Suprapubic skin (tissue), 4 donors: ENCODE results near the gene ZBTB22. TPM values are rescaled to one million over a fixed set of nuclear protein-coding genes. Genes with fewer than 3 reads are reported as not detected.

ENCODE experiments used
- DNase-seq, 2 donors: peaks; one replicate each; pipeline ENCODE4 v3.0.0-alpha.2; 2019; ENCODE audit warnings: low spot score in 2 of 2
- H3K27ac ChIP-seq: fragments of 200-600 bp; sonication (generic); one replicate; pipeline ENCODE4 v1.5.1; 2019
- H3K27me3 ChIP-seq: fragments of 200-600 bp; sonication (generic); one replicate; pipeline ENCODE4 v1.5.1; 2019
- H3K36me3 ChIP-seq: fragments of 200-600 bp; sonication (generic); one replicate; pipeline ENCODE4 v1.5.1; 2019
- H3K4me1 ChIP-seq: fragments of 200-600 bp; sonication (generic); one replicate; pipeline ENCODE4 v1.5.1; 2019
- H3K4me3 ChIP-seq: fragments of 200-600 bp; sonication (generic); one replicate; pipeline ENCODE4 v1.5.1; 2019; ENCODE audit warnings: mild to moderate bottlenecking
- H3K9me3 ChIP-seq: fragments of 200-600 bp; sonication (generic); one replicate; pipeline ENCODE4 v1.5.1; 2019
- EP300 ChIP-seq: sonication (generic); formaldehyde crosslinking; IDR thresholded peaks from one replicate; pipeline ENCODE4 v1.6.1; 2017; ENCODE audit warnings: antibody characterized with exemption
- POLR2A ChIP-seq, 2 donors: fragments of 450-650 bp; IDR thresholded peaks; one replicate each; pipeline ENCODE4 v1.6.1; 2017; ENCODE audit warnings: antibody characterized with exemption in 2 of 2, mild to moderate bottlenecking in 2 of 2, moderate library complexity in 2 of 2
- POLR2AphosphoS5 ChIP-seq, 3 donors: sonication (generic); formaldehyde crosslinking; IDR thresholded peaks; one replicate each; pipeline ENCODE4 v1.6.1; 2017; ENCODE audit warnings: antibody characterized with exemption in 3 of 3
- WGBS: methylation state at CpG from one replicate; pipeline ENCODE4 v1.1.5; 2018; 5-methylcytosine and 5-hydroxymethylcytosine counted together
- total RNA-seq, 4 donors: library from RNA; depleted of rRNA; stranded (reverse); fragments of >200 nt; gene quantifications; one replicate each; pipeline ENCODE4 v1.1.0, GENCODE V29; 2016
- TF ChIP-seq, protein P1 (sequence below), 2 donors: fragments of 200-600 bp in 1 of 2; fragments of 450-650 bp in 1 of 2; sonication (generic) in 1 of 2; IDR thresholded peaks; one replicate each; pipeline ENCODE4 v1.5.1; 2016 to 2019; ENCODE audit warnings: antibody characterized with exemption in 2 of 2, mild to moderate bottlenecking in 1 of 2, moderate library complexity in 1 of 2

The ZBTB22 gene
- total RNA-seq, 4 donors from 2014 or later: 32.1 to 36.8 (median 33.4) TPM

DNA sequence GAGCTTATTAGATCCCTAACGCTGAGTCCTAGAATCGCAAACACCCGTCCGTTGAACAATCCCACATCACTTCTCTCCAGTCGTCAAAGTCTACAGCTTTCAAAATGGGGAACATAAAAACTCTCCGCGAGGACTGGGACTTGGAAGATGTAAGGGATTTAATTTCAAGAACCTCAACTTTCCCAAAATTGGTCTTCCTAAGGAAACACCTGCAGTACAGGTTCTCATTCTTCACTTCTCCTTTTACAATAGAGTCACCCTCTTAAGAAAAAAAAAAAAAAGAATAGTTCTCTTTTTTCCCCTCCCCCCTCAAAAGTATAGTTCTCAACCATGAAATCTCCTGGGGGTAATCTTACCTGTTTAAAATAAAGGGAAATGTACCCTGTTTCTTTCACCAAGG, 6.6 kb upstream of the ZBTB22 start:
- peaks cover 18% of the 10 kb centered on the region for H3K36me3 ChIP-seq
- TF ChIP-seq EP300: no peak
- TF ChIP-seq, protein P1, sequence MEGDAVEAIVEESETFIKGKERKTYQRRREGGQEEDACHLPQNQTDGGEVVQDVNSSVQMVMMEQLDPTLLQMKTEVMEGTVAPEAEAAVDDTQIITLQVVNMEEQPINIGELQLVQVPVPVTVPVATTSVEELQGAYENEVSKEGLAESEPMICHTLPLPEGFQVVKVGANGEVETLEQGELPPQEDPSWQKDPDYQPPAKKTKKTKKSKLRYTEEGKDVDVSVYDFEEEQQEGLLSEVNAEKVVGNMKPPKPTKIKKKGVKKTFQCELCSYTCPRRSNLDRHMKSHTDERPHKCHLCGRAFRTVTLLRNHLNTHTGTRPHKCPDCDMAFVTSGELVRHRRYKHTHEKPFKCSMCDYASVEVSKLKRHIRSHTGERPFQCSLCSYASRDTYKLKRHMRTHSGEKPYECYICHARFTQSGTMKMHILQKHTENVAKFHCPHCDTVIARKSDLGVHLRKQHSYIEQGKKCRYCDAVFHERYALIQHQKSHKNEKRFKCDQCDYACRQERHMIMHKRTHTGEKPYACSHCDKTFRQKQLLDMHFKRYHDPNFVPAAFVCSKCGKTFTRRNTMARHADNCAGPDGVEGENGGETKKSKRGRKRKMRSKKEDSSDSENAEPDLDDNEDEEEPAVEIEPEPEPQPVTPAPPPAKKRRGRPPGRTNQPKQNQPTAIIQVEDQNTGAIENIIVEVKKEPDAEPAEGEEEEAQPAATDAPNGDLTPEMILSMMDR (IDR thresholded peaks at IDR 0.05): no peak
- no peak for TF ChIP-seq POLR2A (IDR thresholded peaks at IDR 0.05)
- no peak for TF ChIP-seq POLR2AphosphoS5 (IDR thresholded peaks at IDR 0.05)
- H3K27ac ChIP-seq: no peak overlapping the region
- H3K4me3 ChIP-seq: peak overlapping the region; percentile 69
- peaks cover 42% of the 10 kb centered on the region for H3K4me1 ChIP-seq
- H3K27me3 ChIP-seq: no peaks in the 10 kb centered on the region
- H3K9me3 ChIP-seq: no peaks in the 10 kb centered on the region
- DNase-seq: no peak
- 31% methylated on average over 7 of the region's 7 CpGs for WGBS

DNA sequence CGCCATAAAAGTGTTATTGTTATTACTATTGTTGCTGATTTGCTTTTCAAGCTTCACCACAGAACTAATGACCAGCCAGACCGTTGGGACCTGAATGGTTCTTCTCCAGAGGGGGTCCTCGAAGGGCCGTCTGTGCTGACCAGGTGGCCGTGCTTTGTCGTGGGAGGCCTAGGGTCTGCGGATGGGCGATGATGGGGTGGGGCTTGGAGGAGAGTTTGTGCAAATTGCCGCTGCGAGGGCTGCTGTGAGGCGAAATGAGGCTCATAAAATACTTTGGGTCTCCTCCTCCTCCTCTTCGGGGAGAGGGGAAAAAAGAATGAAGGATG, 6.0 kb upstream of the ZBTB22 start:
- Histone ChIP-seq H3K27ac (peak overlapping the region; percentile 83), H3K27me3 (no peaks in the 10 kb centered on the region), H3K4me1 (peaks cover 48% of the 10 kb centered on the region), H3K4me3 (peak overlapping the region; percentile 69), H3K9me3 (no peaks in the 10 kb centered on the region), H3K36me3 (peaks cover 22% of the 10 kb centered on the region)
- TF ChIP-seq EP300: no peak
- TF ChIP-seq, protein P1 (IDR thresholded peaks at IDR 0.05): no peak
- no peak for TF ChIP-seq POLR2AphosphoS5 (IDR thresholded peaks at IDR 0.05)
- TF ChIP-seq POLR2A (IDR thresholded peaks at IDR 0.05): no peak
- under 1% methylated on average over 11 of the region's 12 CpGs for WGBS
- peak in 1 of 2 donors; percentile 76 for DNase-seq

DNA sequence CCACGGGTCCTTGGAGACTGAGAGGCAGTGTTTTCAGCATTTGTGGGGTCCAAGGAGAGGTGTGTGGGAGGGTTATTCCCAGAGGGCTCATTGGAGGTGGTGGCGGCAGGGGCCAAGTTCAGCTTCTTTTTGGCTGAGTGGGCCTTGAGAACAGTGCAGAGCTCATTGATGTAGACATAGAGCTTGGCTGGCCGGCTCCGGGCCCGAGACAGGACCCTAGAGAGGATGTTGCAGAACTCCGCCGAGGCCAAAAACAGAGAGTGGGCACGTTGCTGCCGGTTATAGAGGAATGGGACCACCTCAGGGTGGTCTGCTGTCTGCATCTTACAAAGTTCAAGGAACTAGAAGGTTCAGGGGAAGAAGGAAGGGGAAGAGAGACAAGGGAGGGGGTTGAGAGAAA, 3.7 kb upstream of the ZBTB22 start:
- H3K27ac ChIP-seq: no peak overlapping the region
- no peaks in the 10 kb centered on the region for H3K9me3 ChIP-seq
- peak overlapping the region; percentile 69 for H3K4me3 ChIP-seq
- WGBS: 73% methylated on average over 8 of the region's 9 CpGs
- no peaks in the 10 kb centered on the region for H3K27me3 ChIP-seq
- TF ChIP-seq POLR2AphosphoS5 (IDR thresholded peaks at IDR 0.05): no peak
- no peak for TF ChIP-seq EP300
- no peak for TF ChIP-seq POLR2A (IDR thresholded peaks at IDR 0.05)
- TF ChIP-seq, protein P1 (IDR thresholded peaks at IDR 0.05): no peak
- no peak for DNase-seq
- peaks cover 22% of the 10 kb centered on the region for H3K36me3 ChIP-seq
- peaks cover 61% of the 10 kb centered on the region for H3K4me1 ChIP-seq

DNA sequence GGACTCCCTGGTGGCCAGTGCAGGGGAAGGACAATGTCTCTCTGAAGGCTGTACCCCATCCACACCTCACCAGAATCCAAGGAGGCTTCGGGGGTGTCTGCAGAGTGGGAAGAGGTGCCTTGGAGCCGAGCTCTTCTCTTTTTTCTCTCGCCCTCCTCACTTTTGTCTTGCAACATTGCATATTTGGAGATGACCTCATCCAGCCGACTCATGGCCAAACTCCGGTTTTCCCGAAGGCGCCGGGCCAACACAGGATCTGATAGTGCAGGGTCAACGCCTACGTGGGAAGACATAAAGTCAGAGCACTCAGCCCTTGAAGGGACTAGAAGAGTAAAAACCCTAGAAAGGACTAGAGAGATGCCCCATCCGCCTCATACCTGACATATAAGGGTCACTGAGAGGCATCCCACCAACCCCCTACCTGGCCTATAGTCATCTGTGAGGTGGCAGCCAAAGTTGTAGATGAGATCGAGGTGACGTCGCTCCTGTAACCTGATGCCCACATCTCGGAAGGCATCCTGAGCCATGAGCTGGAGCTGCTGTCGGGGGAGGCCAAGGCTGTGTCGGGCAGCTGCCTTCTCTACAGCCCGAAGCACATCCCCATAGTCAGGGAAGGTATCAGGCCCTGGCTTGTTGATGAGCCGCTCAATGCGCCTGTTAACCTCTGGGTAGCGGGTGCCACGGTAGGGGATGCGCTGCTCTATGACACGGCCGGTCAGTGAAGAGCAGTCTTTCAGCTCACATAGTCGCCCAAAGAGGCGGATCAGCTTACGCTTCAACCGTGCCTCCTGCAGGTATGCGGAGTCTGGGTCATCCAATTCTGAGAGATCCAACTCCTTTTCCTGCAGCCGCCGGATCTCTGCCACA, 3.0 kb upstream of the ZBTB22 start:
- DNase-seq: peak in 1 of 2 donors; percentile 76
- TF ChIP-seq EP300 (no peak), POLR2AphosphoS5 (IDR thresholded peaks at IDR 0.05) (no peak), POLR2A (IDR thresholded peaks at IDR 0.05) (no peak)
- TF ChIP-seq, protein P1 (IDR thresholded peaks at IDR 0.05): no peak
- 47% methylated on average over 15 of the region's 32 CpGs for WGBS
- Histone ChIP-seq H3K27me3 (no peaks in the 10 kb centered on the region), H3K9me3 (no peaks in the 10 kb centered on the region), H3K4me1 (peaks cover 67% of the 10 kb centered on the region), H3K27ac (peak overlapping the region; percentile 9), H3K36me3 (peaks cover 22% of the 10 kb centered on the region), H3K4me3 (no peak overlapping the region)

DNA sequence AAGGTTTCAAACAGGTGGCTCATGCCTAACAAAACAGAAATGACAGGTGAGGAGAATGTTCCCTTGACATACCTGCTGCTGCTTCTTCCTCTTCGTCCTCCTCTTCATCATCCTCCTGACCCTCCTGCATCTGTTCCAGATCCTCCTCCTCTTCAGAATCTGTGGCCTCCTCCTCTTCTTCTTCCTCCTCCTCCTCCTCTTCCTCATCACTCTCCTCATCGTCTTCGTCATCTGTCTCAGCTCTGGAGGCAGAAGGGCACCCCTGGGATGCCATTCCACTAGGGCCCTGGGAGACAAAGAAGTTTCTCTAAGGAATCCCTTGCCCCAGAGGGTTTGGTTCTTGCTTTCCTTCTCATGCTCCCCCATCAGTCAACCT, 2.4 kb upstream of the ZBTB22 start:
- Histone ChIP-seq H3K4me1 (peaks cover 73% of the 10 kb centered on the region), H3K4me3 (no peak overlapping the region), H3K9me3 (no peaks in the 10 kb centered on the region), H3K27ac (peak overlapping the region; percentile 9), H3K36me3 (peaks cover 22% of the 10 kb centered on the region), H3K27me3 (no peaks in the 10 kb centered on the region)
- DNase-seq: no peak
- 82% methylated on average over 3 of the region's 3 CpGs for WGBS
- TF ChIP-seq EP300 (no peak), POLR2AphosphoS5 (IDR thresholded peaks at IDR 0.05) (no peak), POLR2A (IDR thresholded peaks at IDR 0.05) (no peak)
- TF ChIP-seq, protein P1 (IDR thresholded peaks at IDR 0.05): no peak
